ENCODE data around the gene ADAM15.

The ADAM15 gene, protein sequence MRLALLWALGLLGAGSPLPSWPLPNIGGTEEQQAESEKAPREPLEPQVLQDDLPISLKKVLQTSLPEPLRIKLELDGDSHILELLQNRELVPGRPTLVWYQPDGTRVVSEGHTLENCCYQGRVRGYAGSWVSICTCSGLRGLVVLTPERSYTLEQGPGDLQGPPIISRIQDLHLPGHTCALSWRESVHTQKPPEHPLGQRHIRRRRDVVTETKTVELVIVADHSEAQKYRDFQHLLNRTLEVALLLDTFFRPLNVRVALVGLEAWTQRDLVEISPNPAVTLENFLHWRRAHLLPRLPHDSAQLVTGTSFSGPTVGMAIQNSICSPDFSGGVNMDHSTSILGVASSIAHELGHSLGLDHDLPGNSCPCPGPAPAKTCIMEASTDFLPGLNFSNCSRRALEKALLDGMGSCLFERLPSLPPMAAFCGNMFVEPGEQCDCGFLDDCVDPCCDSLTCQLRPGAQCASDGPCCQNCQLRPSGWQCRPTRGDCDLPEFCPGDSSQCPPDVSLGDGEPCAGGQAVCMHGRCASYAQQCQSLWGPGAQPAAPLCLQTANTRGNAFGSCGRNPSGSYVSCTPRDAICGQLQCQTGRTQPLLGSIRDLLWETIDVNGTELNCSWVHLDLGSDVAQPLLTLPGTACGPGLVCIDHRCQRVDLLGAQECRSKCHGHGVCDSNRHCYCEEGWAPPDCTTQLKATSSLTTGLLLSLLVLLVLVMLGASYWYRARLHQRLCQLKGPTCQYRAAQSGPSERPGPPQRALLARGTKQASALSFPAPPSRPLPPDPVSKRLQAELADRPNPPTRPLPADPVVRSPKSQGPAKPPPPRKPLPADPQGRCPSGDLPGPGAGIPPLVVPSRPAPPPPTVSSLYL

DNA sequence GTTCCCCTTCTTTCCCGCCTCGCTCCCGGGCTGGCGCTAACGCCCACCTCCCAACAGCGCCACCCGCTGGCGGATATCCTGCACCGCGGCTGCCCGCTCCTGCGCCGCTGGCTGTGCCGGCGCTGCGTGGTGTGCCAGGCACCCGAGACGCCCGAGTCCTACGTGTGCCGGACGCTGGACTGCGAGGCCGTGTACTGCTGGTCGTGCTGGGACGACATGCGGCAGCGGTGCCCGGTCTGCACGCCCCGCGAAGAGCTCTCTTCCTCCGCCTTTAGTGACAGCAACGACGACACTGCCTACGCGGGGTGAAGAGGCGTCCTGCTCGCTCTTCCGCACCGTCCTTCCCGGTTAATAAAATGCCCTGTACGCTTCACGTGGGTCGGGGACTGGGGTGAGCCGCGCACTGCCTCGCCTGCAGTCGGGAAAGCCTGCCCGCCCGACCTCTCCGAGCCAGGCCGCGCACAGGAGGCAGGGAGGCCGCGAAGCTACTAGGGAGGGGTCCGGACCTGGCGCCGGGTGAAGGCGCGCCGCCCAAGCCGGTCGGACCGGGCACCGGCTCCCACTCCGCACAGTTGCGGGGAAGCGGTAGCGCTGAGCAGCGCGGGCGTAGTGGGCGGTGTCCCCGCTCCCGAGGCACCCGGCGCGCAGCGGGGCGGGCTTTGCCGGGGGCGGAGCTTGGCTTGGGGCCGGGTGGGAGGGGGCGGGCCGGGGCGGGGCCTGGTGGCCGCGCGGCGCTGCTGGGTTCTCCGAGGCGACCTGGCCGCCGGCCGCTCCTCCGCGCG is at the start of gene ADAM15:
Gene ADAM15, plus strand, starts transcription at position 757 of the 782 bp plus-strand sequence. CDS start 71 bp downstream, outside the sequence.
- Histone ChIP-seq H3K27ac (ENCODE audit: low read depth, low read length) (no peak within 1 kb of the TSS), H3K9ac (ENCODE audit: low read length) (peak within 1 kb of the TSS; percentile 63)
- peak; percentile 73 for TF ChIP-seq CTCF (IDR thresholded peaks at IDR 0.05; ENCODE audit: insufficient read depth, low read length, poor library complexity, severe bottlenecking)
- no peak for TF ChIP-seq EZH2phosphoT487 (conservative IDR thresholded peaks at IDR 0.05; ENCODE audit: low read length)

GRCh38 chr1:155001425-155001674 is 49.8 kb upstream of the ADAM15 start:
- Histone ChIP-seq H3K9me3 (ENCODE audit: insufficient read depth, low read length) (no peaks in the 10 kb centered on the region), H4K20me1 (ENCODE audit: low read depth, low read length) (no peaks in the 10 kb centered on the region), H3K27ac (ENCODE audit: low read depth, low read length) (0 out of 2 replicates have a peak overlapping the region, but pooled peaks have one; percentile 25), H3K79me2 (ENCODE audit: insufficient read depth, low read length) (no peaks in the 10 kb centered on the region), H3K36me3 (ENCODE audit: low read length) (no peaks in the 10 kb centered on the region), H3K27me3 (ENCODE audit: low read length) (no peaks in the 10 kb centered on the region), H3K9ac (ENCODE audit: low read length) (peak overlapping the region; percentile 38), H3K9me2 (replicated peaks; ENCODE audit: insufficient read depth, low read length) (no peaks in the 10 kb centered on the region), H3K4me2 (ENCODE audit: low read depth, low read length, poor library complexity, severe bottlenecking) (peak overlapping the region; percentile 69), H3F3A (ENCODE audit: insufficient read depth) (peaks cover 11% of the 10 kb centered on the region; the same call in 1 of the 2 replicates), H2AFZ (ENCODE audit: low read depth, low read length, severe bottlenecking) (peak overlapping the region; percentile 77), H3K4me3 (ENCODE audit: insufficient read depth, low read length, poor library complexity, severe bottlenecking) (peak overlapping the region; percentile 50)
- no peak for TF ChIP-seq EZH2phosphoT487 (conservative IDR thresholded peaks at IDR 0.05; ENCODE audit: low read length)
- no peak for TF ChIP-seq CTCF (IDR thresholded peaks at IDR 0.05; ENCODE audit: insufficient read depth, low read length, poor library complexity, severe bottlenecking)

More for the DNA sequence above, at the start of gene ADAM15:
- no peaks in the 10 kb centered on the region for H3K36me3 ChIP-seq (ENCODE audit: low read length)
- H3F3A ChIP-seq (ENCODE audit: insufficient read depth), result no peaks in the 10 kb centered on the region
- H3K79me2 ChIP-seq (ENCODE audit: insufficient read depth, low read length), result no peaks in the 10 kb centered on the region
- no peaks in the 10 kb centered on the region for H3K27me3 ChIP-seq (ENCODE audit: low read length)
- peak within 1 kb of the TSS; percentile 90 for H2AFZ ChIP-seq (ENCODE audit: low read depth, low read length, severe bottlenecking)
- no peaks in the 10 kb centered on the region; the same call in 1 of the 2 replicates for H4K20me1 ChIP-seq (ENCODE audit: low read depth, low read length)
- H3K9me3 ChIP-seq (ENCODE audit: insufficient read depth, low read length), result no peaks in the 10 kb centered on the region
- no peaks in the 10 kb centered on the region for H3K9me2 ChIP-seq (replicated peaks; ENCODE audit: insufficient read depth, low read length)
- H3K4me3 ChIP-seq (ENCODE audit: insufficient read depth, low read length, poor library complexity, severe bottlenecking), result peak within 1 kb of the TSS; percentile 64
- H3K4me2 ChIP-seq (ENCODE audit: low read depth, low read length, poor library complexity, severe bottlenecking), result peak within 1 kb of the TSS; percentile 72

DNA sequence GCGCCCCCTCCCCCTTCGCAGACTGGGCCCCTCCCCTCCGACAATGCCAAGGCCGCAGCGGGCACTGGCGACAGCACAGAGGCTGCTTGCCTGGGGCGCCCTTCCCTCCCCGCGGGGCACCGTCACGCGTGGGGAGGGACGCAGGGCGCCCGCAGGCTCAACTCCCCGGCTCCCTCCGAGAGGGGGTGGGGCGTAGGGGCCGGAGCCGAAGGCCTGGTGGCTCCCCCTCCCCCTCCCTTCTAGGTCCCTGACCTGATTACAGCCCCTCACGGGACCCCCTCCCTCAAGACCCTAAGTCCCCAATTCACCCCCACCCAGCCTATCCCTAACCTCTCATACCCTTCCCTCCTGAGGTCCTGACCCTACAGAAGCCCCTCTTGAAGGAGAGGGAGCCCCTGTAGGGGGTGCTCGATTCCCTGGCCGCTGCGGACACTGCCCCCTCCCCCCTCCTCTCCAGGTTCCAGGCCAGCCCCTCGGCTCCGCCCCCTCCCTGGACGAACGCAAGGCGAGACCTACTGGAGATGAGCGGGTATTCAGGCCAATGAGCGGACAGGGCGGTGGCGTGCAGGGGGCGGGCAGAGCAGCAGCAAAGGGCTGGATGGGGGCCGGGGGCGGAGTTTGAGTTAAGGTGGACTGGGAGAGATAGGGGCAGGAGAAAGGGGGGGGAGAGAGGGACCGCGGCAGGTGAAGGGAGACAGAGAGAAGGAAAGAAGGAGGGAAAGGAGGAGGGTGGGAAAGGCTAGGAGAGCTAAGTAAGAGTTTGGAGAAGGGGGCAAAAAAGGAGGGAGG is 49.2 kb upstream of the ADAM15 start:
- peak overlapping the region; percentile 50 for H3K4me3 ChIP-seq (ENCODE audit: insufficient read depth, low read length, poor library complexity, severe bottlenecking)
- H3K27ac ChIP-seq (ENCODE audit: low read depth, low read length), result no peak overlapping the region
- H3K9me2 ChIP-seq (replicated peaks; ENCODE audit: insufficient read depth, low read length), result no peaks in the 10 kb centered on the region
- H3K9ac ChIP-seq (ENCODE audit: low read length), result peak overlapping the region; percentile 38
- no peaks in the 10 kb centered on the region for H3K79me2 ChIP-seq (ENCODE audit: insufficient read depth, low read length)
- no peaks in the 10 kb centered on the region for H4K20me1 ChIP-seq (ENCODE audit: low read depth, low read length)
- H3K36me3 ChIP-seq (ENCODE audit: low read length), result no peaks in the 10 kb centered on the region
- TF ChIP-seq CTCF (IDR thresholded peaks at IDR 0.05; ENCODE audit: insufficient read depth, low read length, poor library complexity, severe bottlenecking) (no peak), EZH2phosphoT487 (conservative IDR thresholded peaks at IDR 0.05; ENCODE audit: low read length) (no peak)
- peak overlapping the region; percentile 69 for H3K4me2 ChIP-seq (ENCODE audit: low read depth, low read length, poor library complexity, severe bottlenecking)
- no peaks in the 10 kb centered on the region for H3K9me3 ChIP-seq (ENCODE audit: insufficient read depth, low read length)
- H3F3A ChIP-seq (ENCODE audit: insufficient read depth), result peaks cover 11% of the 10 kb centered on the region; the same call in 1 of the 2 replicates
- no peak overlapping the region for H2AFZ ChIP-seq (ENCODE audit: low read depth, low read length, severe bottlenecking)
- H3K27me3 ChIP-seq (ENCODE audit: low read length), result no peaks in the 10 kb centered on the region
